HUES6 (cell line): ENCODE results near the gene NTM.

Experiments
- H3K27ac ChIP-seq: 2 replicates; pipeline ENCODE4 v1.7.0; 2013; ENCODE audit warnings: low read depth, mild to moderate bottlenecking, low read length, inconsistent platforms
- H3K27me3 ChIP-seq: 2 replicates; pipeline ENCODE4 v1.6.1; 2013; ENCODE audit warnings: low read length; ENCODE audit not compliant: control insufficient read depth, insufficient read depth
- H3K36me3 ChIP-seq: 2 replicates; pipeline ENCODE4 v1.6.1; 2013; ENCODE audit warnings: low read length; ENCODE audit not compliant: control insufficient read depth, insufficient read depth
- H3K4me1 ChIP-seq: 2 replicates; pipeline ENCODE4 v1.6.1; 2013; ENCODE audit warnings: low read length; ENCODE audit not compliant: control insufficient read depth, insufficient read depth
- H3K4me3 ChIP-seq: 2 replicates; pipeline ENCODE4 v1.5.1; 2013; ENCODE audit warnings: low read depth, low read length
- H3K9ac ChIP-seq: one replicate; pipeline ENCODE4 v1.6.1; 2013; ENCODE audit warnings: mild to moderate bottlenecking, low read length
- H3K9me3 ChIP-seq: 2 replicates; pipeline ENCODE4 v1.6.1; 2013; ENCODE audit warnings: low read depth, low read length; ENCODE audit not compliant: control insufficient read depth, insufficient read depth

The NTM gene

GRCh38 chr11:132177106-132177505, 806.7 kb downstream of the NTM start:
- Histone ChIP-seq H3K27ac (no peak overlapping the region), H3K27me3 (no peaks in the 10 kb centered on the region), H3K36me3 (no peaks in the 10 kb centered on the region), H3K9ac (no peak overlapping the region), H3K4me3 (no peak overlapping the region), H3K9me3 (no peaks in the 10 kb centered on the region), H3K4me1 (no peaks in the 10 kb centered on the region)

GRCh38 chr11:132184079-132184478, 813.7 kb downstream of the NTM start:
- no peaks in the 10 kb centered on the region; the same call in 1 of the 2 replicates for H3K27me3 ChIP-seq
- no peaks in the 10 kb centered on the region for H3K4me1 ChIP-seq
- no peak overlapping the region for H3K9ac ChIP-seq
- H3K27ac ChIP-seq, result no peak overlapping the region
- no peak overlapping the region for H3K4me3 ChIP-seq
- no peaks in the 10 kb centered on the region for H3K36me3 ChIP-seq
- no peaks in the 10 kb centered on the region for H3K9me3 ChIP-seq

- Histone ChIP-seq H3K9ac (no peak overlapping the region), H3K36me3 (no peaks in the 10 kb centered on the region), H3K4me1 (no peaks in the 10 kb centered on the region), H3K4me3 (no peak overlapping the region), H3K27me3 (no peaks in the 10 kb centered on the region; the same call in 1 of the 2 replicates), H3K27ac (no peak overlapping the region), H3K9me3 (no peaks in the 10 kb centered on the region)
Observed at GRCh38 chr11:132185726-132186592, 815.5 kb downstream of the NTM start.

GRCh38 chr11:132186699-132187098, 816.3 kb downstream of the NTM start:
- H3K9ac ChIP-seq, result no peak overlapping the region
- H3K4me1 ChIP-seq, result no peaks in the 10 kb centered on the region
- no peak overlapping the region for H3K4me3 ChIP-seq
- H3K27ac ChIP-seq, result no peak overlapping the region
- no peaks in the 10 kb centered on the region; the same call in 1 of the 2 replicates for H3K27me3 ChIP-seq
- no peaks in the 10 kb centered on the region for H3K36me3 ChIP-seq
- H3K9me3 ChIP-seq, result no peaks in the 10 kb centered on the region

- Histone ChIP-seq H3K36me3 (no peaks in the 10 kb centered on the region), H3K4me3 (no peak overlapping the region), H3K9ac (no peak overlapping the region), H3K27me3 (no peaks in the 10 kb centered on the region; the same call in 1 of the 2 replicates), H3K27ac (no peak overlapping the region), H3K9me3 (no peaks in the 10 kb centered on the region), H3K4me1 (no peaks in the 10 kb centered on the region)
Observed at GRCh38 chr11:132187386-132187785, 817.0 kb downstream of the NTM start.

- Histone ChIP-seq H3K36me3 (no peaks in the 10 kb centered on the region), H3K27me3 (no peaks in the 10 kb centered on the region; the same call in 1 of the 2 replicates), H3K9me3 (no peaks in the 10 kb centered on the region), H3K4me3 (no peak overlapping the region), H3K4me1 (no peaks in the 10 kb centered on the region), H3K9ac (no peak overlapping the region), H3K27ac (no peak overlapping the region)
Observed at GRCh38 chr11:132187814-132188213, 817.4 kb downstream of the NTM start.

GRCh38 chr11:132196928-132197327, 826.5 kb downstream of the NTM start:
- H3K9ac ChIP-seq, result no peak overlapping the region
- no peaks in the 10 kb centered on the region for H3K36me3 ChIP-seq
- no peaks in the 10 kb centered on the region for H3K9me3 ChIP-seq
- H3K4me3 ChIP-seq, result no peak overlapping the region
- H3K27me3 ChIP-seq, result no peaks in the 10 kb centered on the region
- no peak overlapping the region for H3K27ac ChIP-seq
- H3K4me1 ChIP-seq, result no peaks in the 10 kb centered on the region

- no peaks in the 10 kb centered on the region for H3K36me3 ChIP-seq
- H3K27ac ChIP-seq, result no peak overlapping the region
- no peaks in the 10 kb centered on the region for H3K4me1 ChIP-seq
- no peaks in the 10 kb centered on the region for H3K27me3 ChIP-seq
- H3K9me3 ChIP-seq, result no peaks in the 10 kb centered on the region
- no peak overlapping the region for H3K9ac ChIP-seq
- no peak overlapping the region for H3K4me3 ChIP-seq
Observed at GRCh38 chr11:132200353-132200936, 830.0 kb downstream of the NTM start.

GRCh38 chr11:132202621-132203020, 832.2 kb downstream of the NTM start:
- Histone ChIP-seq H3K9ac (no peak overlapping the region), H3K36me3 (no peaks in the 10 kb centered on the region), H3K4me3 (no peak overlapping the region), H3K9me3 (peaks cover 14% of the 10 kb centered on the region), H3K4me1 (no peaks in the 10 kb centered on the region), H3K27me3 (no peaks in the 10 kb centered on the region), H3K27ac (no peak overlapping the region)

GRCh38 chr11:132205006-132205405, 834.6 kb downstream of the NTM start:
- Histone ChIP-seq H3K36me3 (no peaks in the 10 kb centered on the region), H3K27me3 (no peaks in the 10 kb centered on the region), H3K27ac (no peak overlapping the region), H3K9ac (no peak overlapping the region), H3K9me3 (peaks cover 17% of the 10 kb centered on the region), H3K4me1 (no peaks in the 10 kb centered on the region), H3K4me3 (no peak overlapping the region)

- no peak overlapping the region for H3K27ac ChIP-seq
- no peaks in the 10 kb centered on the region for H3K36me3 ChIP-seq
- peaks cover 17% of the 10 kb centered on the region for H3K9me3 ChIP-seq
- no peaks in the 10 kb centered on the region for H3K4me1 ChIP-seq
- no peaks in the 10 kb centered on the region for H3K27me3 ChIP-seq
- H3K4me3 ChIP-seq, result no peak overlapping the region
- no peak overlapping the region for H3K9ac ChIP-seq
Observed at GRCh38 chr11:132205496-132205895, 835.1 kb downstream of the NTM start.
